ENCODE measurements around the gene SORCS2.

SORCS2 gene

DNA sequence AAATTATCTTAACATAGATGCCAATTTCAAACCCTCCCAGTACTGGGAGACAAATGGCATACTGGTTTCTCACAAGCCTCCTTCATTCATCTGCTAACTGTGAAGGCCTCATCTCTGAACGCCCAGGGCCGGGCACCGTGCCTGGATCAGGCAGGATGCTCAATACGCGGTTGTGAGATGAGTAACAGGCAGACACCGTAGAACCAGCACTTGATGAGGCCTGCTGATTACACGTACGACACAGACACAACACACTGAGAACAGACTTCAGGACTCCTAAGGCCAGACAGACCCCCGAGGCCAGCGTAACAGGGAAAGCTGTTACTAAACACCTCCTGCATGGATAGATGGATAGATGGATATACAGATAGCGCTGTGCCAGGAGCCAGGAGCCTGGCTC, 592.7 kb downstream of the SORCS2 start:
- H3K4me3 ChIP-seq (ENCODE audit: low read depth, low read length) = no peak overlapping the region
- POLR2A ChIA-PET = no interaction called here
- DNase-seq (ENCODE audit: low read depth, low spot score) = no peak
- CTCF ChIA-PET = interaction anchor here (1.6 to 1.9 kb wide), 2 partner anchors 15 to 65 kb away, joined by 6 read pairs; no protein-coding TSS in a partner anchor
- TF ChIP-seq, protein P1, sequence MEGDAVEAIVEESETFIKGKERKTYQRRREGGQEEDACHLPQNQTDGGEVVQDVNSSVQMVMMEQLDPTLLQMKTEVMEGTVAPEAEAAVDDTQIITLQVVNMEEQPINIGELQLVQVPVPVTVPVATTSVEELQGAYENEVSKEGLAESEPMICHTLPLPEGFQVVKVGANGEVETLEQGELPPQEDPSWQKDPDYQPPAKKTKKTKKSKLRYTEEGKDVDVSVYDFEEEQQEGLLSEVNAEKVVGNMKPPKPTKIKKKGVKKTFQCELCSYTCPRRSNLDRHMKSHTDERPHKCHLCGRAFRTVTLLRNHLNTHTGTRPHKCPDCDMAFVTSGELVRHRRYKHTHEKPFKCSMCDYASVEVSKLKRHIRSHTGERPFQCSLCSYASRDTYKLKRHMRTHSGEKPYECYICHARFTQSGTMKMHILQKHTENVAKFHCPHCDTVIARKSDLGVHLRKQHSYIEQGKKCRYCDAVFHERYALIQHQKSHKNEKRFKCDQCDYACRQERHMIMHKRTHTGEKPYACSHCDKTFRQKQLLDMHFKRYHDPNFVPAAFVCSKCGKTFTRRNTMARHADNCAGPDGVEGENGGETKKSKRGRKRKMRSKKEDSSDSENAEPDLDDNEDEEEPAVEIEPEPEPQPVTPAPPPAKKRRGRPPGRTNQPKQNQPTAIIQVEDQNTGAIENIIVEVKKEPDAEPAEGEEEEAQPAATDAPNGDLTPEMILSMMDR (IDR thresholded peaks at IDR 0.05; ENCODE audit: insufficient read depth, low read length, missing control alignments) = no peak

DNA sequence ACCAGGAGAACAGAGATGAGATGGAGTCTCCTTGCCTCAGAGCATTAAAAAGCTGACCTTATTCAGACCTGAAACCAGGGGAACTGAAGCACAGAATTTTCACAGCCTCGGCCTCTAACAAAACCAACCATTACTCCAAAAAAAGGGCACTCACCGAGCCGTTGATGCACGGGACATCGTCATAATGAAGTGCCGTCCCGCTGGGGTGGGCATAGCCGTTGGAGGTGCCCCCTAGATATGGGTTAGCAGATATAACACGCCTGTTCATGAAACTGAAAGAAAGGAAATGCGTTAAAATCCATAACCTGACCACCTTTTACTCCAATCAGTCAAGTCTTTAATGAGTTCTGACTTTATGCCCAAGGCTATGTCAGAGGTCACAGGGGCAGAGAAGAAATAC, 593.7 kb downstream of the SORCS2 start:
- no peak overlapping the region for H3K4me3 ChIP-seq (ENCODE audit: low read depth, low read length)

DNA sequence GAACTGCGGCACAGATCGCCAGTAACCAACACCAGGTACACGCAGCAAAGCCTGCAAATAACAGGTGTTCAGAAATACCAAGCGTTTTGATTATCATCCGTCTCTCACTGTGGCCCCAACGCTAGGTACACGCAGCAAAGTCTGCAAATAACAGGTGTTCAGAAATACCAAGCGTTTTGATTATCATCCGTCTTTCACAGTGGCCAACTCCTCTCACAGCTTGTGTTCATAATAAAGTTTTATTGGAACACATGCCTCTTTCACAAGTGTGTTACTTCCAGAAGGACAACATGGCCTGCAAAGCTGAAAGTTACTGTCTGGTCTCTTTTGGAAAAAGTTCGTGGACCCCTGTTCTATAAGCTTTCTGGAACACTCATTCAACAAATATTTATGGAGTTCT, 594.2 kb downstream of the SORCS2 start:
- TF ChIP-seq, protein P1 (IDR thresholded peaks at IDR 0.05; ENCODE audit: insufficient read depth, low read length, missing control alignments) = no peak
- POLR2A ChIA-PET = no interaction called here
- no peak overlapping the region for H3K4me3 ChIP-seq (ENCODE audit: low read depth, low read length)
- CTCF ChIA-PET = interaction anchor here (1.2 to 1.9 kb wide), 4 partner anchors 13 to 67 kb away, joined by 4 to 9 read pairs (median 5); no protein-coding TSS in a partner anchor
- DNase-seq (ENCODE audit: low read depth, low spot score) = no peak

More for the DNA sequence above, 593.7 kb downstream of the SORCS2 start:
- CTCF ChIA-PET = interaction anchor here (1.3 to 1.9 kb wide), 3 partner anchors 14 to 66 kb away, joined by 4 to 6 read pairs (median 4); no protein-coding TSS in a partner anchor
- TF ChIP-seq, protein P1 (IDR thresholded peaks at IDR 0.05; ENCODE audit: insufficient read depth, low read length, missing control alignments) = no peak
- DNase-seq (ENCODE audit: low read depth, low spot score) = no peak
- POLR2A ChIA-PET = no interaction called here

DNA sequence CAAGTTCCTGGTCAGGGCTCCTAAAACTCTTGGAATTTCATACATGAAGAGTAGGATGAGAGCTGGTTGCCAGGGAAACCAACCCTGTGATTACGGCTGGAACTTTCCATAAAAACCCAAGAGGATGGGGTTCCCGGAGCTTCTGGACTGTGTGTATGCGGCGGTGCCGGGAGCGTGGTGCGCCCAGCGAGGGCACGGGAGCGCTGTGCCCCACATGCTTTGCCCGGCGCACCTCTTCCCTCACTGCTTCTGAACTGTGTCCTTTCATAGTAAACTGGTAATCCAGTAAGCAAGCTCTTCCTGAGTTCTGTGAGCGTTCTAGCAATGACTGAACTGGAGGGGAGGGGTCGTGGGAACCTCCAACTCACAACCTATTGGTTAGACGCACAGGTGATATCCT, 594.7 kb downstream of the SORCS2 start:
- POLR2A ChIA-PET = no interaction called here
- CTCF ChIA-PET = interaction anchor here (1.2 to 1.6 kb wide), 3 partner anchors 13 to 18 kb away, joined by 4 to 9 read pairs (median 4); no protein-coding TSS in a partner anchor
- TF ChIP-seq, protein P1 (IDR thresholded peaks at IDR 0.05; ENCODE audit: insufficient read depth, low read length, missing control alignments) = no peak
- no peak overlapping the region for H3K4me3 ChIP-seq (ENCODE audit: low read depth, low read length)
- DNase-seq (ENCODE audit: low read depth, low spot score) = no peak

DNA sequence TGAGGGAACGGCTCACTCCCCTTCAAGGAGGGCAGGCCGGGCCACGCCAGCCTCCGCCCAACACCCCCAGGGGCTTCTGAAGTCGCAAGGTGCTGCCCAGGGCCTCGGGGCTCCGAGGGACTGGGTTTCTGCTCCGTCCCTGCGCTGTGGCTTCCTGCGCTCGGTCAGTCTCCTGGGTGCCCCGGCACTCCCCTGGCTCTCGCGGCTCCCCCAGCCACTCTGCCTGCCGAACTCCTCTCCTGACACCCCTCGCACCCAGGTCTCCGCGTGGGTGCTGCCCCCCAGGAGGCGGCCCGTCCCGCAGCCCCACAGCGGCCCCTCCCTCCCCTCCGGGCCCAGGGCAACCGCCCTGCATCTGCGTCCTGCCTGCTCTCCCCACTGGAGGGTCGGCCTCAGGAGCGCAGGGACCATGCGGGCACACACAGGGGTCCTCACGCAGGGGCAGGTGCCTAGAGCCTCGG, 595.4 kb downstream of the SORCS2 start:
- CTCF ChIA-PET = interaction anchor here (1.2 to 1.6 kb wide), 2 partner anchors 15 to 18 kb away, joined by 4 to 9 read pairs; no protein-coding TSS in a partner anchor
- DNase-seq (ENCODE audit: low read depth, low spot score) = no peak
- TF ChIP-seq, protein P1 (IDR thresholded peaks at IDR 0.05; ENCODE audit: insufficient read depth, low read length, missing control alignments) = no peak
- no peak overlapping the region for H3K4me3 ChIP-seq (ENCODE audit: low read depth, low read length)
- POLR2A ChIA-PET = no interaction called here

DNA sequence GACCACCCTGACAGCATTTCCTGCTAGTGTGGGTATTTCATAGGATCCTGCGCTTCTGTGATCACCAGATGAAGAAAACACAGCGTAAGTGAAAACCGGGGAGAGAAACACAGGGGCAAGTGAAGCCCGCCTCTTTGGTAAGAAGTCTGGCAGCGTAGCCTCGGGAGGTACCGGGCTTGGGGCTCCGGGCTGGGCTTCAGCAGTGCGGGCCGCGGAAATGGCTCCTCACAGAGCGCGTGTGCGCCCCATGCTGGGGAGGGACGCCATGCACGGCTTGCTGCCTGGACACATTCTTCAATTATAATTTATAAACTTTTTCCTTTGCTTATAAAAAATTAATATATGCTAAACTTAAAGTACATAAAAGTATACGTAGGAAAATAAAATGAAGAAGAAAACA, 595.9 kb downstream of the SORCS2 start:
- TF ChIP-seq, protein P1 (IDR thresholded peaks at IDR 0.05; ENCODE audit: insufficient read depth, low read length, missing control alignments) = no peak
- CTCF ChIA-PET = interaction anchor here (8.3 kb wide), 1 partner anchor 15 kb away, joined by 105 read pairs; no protein-coding TSS in a partner anchor
- DNase-seq (ENCODE audit: low read depth, low spot score) = no peak
- POLR2A ChIA-PET = no interaction called here
- no peak overlapping the region for H3K4me3 ChIP-seq (ENCODE audit: low read depth, low read length)
